Measurements from ENCODE around the gene RBM4. TPM values are rescaled to one million over a fixed set of nuclear protein-coding genes. Genes with fewer than 3 reads are reported as not detected.
A peak's percentile ranks its signal among the peaks of the same experiment; 100 is the strongest.

Gene RBM4
- total and polyA plus RNA-seq, 9 of the 15 experiments (the other 6 are each of a cell fraction or from before 2014, with no cell fraction given): 81.6 to 233 (median 122) TPM

DNA sequence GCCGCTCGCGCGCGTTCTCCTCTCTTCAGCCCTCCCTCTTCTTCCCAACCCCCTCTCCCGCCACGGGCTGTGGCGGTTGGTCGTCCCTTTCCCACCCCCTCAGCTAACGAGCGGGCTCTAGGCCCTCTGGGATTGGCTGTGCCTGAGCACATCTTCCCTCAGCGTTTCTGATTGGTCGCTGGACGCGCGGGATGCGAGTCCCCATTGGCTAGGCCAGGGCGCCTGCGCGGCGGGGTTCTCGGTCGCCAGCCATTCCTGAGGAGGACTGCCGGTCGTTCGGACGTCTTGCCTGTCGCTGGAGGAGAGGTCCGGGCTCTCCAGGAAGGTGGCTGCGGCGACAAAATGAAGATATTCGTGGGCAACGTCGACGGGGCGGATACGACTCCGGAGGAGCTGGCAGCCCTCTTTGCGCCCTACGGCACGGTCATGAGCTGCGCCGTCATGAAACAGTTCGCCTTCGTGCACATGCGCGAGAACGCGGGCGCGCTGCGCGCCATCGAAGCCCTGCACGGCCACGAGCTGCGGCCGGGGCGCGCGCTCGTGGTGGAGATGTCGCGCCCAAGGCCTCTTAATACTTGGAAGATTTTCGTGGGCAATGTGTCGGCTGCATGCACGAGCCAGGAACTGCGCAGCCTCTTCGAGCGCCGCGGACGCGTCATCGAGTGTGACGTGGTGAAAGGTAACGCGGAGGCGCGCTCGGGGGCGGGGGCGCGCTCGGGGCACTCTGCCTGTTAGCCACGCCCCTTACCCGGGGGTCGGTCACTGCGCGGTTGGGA lies 21.9 kb upstream of the RBM4 start, which contains the start of gene RBM14 (continued):
- TF ChIP-seq SIN3A (IDR thresholded peaks at IDR 0.05; ENCODE audit: borderline replicate concordance in 2 of 2, control insufficient read depth in 1 of 2, low read depth in 2 of 2, low read length in 2 of 2) (peak; percentile 61 to 71; a peak in 2 of 4 replicates), GTF2F1 (IDR thresholded peaks at IDR 0.05; ENCODE audit: low read depth, low read length) (no peak), FOXK2 (conservative IDR thresholded peaks at IDR 0.05 in 1 of 2, IDR thresholded peaks at IDR 0.05 in 1 of 2; ENCODE audit: low read depth in 2 of 2) (peak; percentile 20 to 58; a peak in 1 of 4 replicates), CREBBP (IDR thresholded peaks at IDR 0.05; ENCODE audit: low read depth, low read length) (no peak), ATF7 (IDR thresholded peaks at IDR 0.05) (peak; percentile 84), TAF1 (IDR thresholded peaks at IDR 0.05; ENCODE audit: control insufficient read depth, extremely low read depth, insufficient read depth, low read length, severe bottlenecking) (peak; percentile 98), ZNF75A (CRISPR knock-in tag; IDR thresholded peaks at IDR 0.05) (peak; percentile 39; the same call in 1 of the 2 replicates), RFX7 (CRISPR knock-in tag; IDR thresholded peaks at IDR 0.05) (no peak), GTF2E2 (tag; IDR thresholded peaks at IDR 0.05) (peak; percentile 96), ZNF780A (CRISPR knock-in tag; IDR thresholded peaks at IDR 0.05) (no peak), ZBTB2 (IDR thresholded peaks at IDR 0.05) (peak; percentile 86), HOXB6 (CRISPR knock-in tag; IDR thresholded peaks at IDR 0.05; ENCODE audit: borderline replicate concordance) (no peak), ARID4B (CRISPR knock-in tag; IDR thresholded peaks at IDR 0.05) (peak; percentile 93), ZNF77 (CRISPR knock-in tag; IDR thresholded peaks at IDR 0.05) (no peak), ZZZ3 (IDR thresholded peaks at IDR 0.05) (peak; percentile 33), POLR2B (IDR thresholded peaks at IDR 0.05; ENCODE audit: low read depth, partially characterized antibody) (peak; percentile 99), EGR1 (conservative IDR thresholded peaks at IDR 0.05) (peak; percentile 81), SMAD3 (CRISPR knock-in tag; conservative IDR thresholded peaks at IDR 0.05) (peak; percentile 69)
- TF ChIP-seq, protein P1, sequence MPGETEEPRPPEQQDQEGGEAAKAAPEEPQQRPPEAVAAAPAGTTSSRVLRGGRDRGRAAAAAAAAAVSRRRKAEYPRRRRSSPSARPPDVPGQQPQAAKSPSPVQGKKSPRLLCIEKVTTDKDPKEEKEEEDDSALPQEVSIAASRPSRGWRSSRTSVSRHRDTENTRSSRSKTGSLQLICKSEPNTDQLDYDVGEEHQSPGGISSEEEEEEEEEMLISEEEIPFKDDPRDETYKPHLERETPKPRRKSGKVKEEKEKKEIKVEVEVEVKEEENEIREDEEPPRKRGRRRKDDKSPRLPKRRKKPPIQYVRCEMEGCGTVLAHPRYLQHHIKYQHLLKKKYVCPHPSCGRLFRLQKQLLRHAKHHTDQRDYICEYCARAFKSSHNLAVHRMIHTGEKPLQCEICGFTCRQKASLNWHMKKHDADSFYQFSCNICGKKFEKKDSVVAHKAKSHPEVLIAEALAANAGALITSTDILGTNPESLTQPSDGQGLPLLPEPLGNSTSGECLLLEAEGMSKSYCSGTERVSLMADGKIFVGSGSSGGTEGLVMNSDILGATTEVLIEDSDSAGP (CRISPR knock-in tag; IDR thresholded peaks at IDR 0.05): no peak; the same call in 1 of the 2 replicates
- TF ChIP-seq, protein P2, sequence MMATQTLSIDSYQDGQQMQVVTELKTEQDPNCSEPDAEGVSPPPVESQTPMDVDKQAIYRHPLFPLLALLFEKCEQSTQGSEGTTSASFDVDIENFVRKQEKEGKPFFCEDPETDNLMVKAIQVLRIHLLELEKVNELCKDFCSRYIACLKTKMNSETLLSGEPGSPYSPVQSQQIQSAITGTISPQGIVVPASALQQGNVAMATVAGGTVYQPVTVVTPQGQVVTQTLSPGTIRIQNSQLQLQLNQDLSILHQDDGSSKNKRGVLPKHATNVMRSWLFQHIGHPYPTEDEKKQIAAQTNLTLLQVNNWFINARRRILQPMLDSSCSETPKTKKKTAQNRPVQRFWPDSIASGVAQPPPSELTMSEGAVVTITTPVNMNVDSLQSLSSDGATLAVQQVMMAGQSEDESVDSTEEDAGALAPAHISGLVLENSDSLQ (IDR thresholded peaks at IDR 0.05): peak; percentile 92
